ENCODE measurements around the gene DGKG.

DGKG gene

DNA sequence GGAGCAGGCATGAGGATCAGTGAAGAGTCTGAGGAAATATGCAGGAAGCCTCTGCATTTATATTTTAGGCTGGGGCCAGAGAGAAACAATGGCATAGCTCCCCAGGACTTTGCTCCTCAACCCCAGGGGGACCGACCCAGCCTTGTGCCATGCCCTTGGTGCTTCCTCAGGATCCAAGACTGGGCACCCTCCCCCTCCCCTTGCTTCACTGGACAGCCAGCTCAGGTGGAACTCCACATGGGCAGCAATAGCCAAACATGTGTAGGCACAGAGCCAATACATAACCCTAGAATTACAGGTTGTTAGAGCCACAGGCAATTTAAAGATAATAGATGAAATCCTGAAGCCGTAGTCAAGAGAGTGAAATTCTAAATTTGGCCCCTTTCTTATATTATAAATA lies 180.1 kb downstream of the DGKG start:
- in situ Hi-C loops (cut with MboI; ENCODE audit: low sequenced_read_pairs, unreplicated experiment), result no loop called here
- TF ChIP-seq, protein P1, sequence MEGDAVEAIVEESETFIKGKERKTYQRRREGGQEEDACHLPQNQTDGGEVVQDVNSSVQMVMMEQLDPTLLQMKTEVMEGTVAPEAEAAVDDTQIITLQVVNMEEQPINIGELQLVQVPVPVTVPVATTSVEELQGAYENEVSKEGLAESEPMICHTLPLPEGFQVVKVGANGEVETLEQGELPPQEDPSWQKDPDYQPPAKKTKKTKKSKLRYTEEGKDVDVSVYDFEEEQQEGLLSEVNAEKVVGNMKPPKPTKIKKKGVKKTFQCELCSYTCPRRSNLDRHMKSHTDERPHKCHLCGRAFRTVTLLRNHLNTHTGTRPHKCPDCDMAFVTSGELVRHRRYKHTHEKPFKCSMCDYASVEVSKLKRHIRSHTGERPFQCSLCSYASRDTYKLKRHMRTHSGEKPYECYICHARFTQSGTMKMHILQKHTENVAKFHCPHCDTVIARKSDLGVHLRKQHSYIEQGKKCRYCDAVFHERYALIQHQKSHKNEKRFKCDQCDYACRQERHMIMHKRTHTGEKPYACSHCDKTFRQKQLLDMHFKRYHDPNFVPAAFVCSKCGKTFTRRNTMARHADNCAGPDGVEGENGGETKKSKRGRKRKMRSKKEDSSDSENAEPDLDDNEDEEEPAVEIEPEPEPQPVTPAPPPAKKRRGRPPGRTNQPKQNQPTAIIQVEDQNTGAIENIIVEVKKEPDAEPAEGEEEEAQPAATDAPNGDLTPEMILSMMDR (IDR thresholded peaks at IDR 0.05; ENCODE audit: borderline replicate concordance, control extremely low read depth, extremely low read depth, insufficient read depth, missing control alignments), result no peak
- no peak for DNase-seq (ENCODE audit: low spot score)

DNA sequence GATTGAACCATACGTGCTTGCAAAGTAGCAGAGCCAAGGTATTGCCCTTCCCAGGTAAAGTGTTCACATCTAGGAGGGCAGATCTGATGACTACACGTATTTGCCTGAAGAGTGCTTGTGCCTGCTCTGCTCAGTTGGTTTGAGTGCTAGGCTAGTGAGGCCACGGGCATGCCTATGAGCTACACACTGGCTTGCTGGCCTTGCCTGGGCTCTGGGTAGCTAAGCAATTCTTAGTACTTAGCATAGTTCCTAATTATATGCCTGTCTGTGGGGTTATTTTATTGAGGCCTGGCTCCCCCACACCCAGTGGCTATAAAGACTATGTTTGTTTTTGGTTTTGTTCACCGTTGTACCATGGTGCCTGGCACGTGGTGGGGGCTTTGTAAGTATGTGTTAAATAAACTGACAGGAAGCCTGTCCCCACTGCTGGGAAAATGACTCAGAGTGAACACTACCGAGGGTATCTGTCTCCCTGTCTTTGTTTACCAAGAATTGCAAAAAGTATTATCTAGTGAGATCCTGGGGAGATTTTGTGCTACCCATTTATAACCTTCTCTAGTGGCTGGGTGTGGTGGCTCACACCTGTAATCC lies 181.0 kb downstream of the DGKG start:
- TF ChIP-seq, protein P1 (IDR thresholded peaks at IDR 0.05; ENCODE audit: borderline replicate concordance, control extremely low read depth, extremely low read depth, insufficient read depth, missing control alignments), result no peak
- in situ Hi-C loops (cut with MboI; ENCODE audit: low sequenced_read_pairs, unreplicated experiment), result no loop called here
- no peak for DNase-seq (ENCODE audit: low spot score)

DNA sequence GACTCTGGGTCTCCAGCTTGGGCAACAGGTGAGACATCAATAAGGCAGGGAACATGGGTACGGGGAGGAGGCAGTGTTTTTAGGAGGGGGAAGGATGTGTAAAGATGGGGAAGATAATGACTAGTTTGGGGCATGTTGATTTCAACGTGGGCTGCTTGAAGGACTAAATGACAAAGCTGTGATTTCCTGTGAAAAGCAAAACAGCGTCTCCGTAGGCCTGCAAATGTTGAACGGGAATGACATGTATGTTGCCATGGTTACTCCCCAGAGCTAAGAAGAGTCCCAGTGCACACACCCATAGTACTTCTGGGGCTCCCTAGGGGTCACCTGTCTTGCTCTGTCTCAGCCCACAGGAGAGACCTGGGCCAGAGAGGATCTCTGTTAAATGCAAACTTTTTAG lies 181.9 kb downstream of the DGKG start:
- TF ChIP-seq, protein P1 (IDR thresholded peaks at IDR 0.05; ENCODE audit: borderline replicate concordance, control extremely low read depth, extremely low read depth, insufficient read depth, missing control alignments), result no peak
- DNase-seq (ENCODE audit: low spot score), result no peak
- in situ Hi-C loops (cut with MboI; ENCODE audit: low sequenced_read_pairs, unreplicated experiment), result no loop called here

DNA sequence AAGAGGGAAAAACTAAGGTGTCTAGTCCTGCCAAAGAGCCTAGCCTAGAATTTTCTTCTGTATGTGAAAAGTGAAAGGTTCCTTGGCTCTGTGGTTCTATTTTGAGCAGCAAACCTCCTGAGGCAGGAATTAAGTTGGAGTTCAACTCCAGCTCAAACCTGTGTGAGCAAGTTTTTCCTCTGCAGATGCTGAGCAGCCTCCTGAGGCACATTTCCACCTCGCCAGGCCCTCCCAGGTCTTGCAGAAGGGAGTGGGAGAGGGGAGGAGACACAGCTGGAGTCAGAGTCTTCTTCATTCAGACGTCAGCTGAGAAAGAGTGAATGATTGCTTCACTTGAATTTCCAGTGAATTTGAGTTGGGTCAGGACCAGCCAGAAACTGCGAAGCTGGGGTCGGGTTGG lies 183.6 kb downstream of the DGKG start:
- in situ Hi-C loops (cut with MboI; ENCODE audit: low sequenced_read_pairs, unreplicated experiment), result no loop called here
- TF ChIP-seq, protein P1 (IDR thresholded peaks at IDR 0.05; ENCODE audit: borderline replicate concordance, control extremely low read depth, extremely low read depth, insufficient read depth, missing control alignments), result no peak
- no peak for DNase-seq (ENCODE audit: low spot score)

DNA sequence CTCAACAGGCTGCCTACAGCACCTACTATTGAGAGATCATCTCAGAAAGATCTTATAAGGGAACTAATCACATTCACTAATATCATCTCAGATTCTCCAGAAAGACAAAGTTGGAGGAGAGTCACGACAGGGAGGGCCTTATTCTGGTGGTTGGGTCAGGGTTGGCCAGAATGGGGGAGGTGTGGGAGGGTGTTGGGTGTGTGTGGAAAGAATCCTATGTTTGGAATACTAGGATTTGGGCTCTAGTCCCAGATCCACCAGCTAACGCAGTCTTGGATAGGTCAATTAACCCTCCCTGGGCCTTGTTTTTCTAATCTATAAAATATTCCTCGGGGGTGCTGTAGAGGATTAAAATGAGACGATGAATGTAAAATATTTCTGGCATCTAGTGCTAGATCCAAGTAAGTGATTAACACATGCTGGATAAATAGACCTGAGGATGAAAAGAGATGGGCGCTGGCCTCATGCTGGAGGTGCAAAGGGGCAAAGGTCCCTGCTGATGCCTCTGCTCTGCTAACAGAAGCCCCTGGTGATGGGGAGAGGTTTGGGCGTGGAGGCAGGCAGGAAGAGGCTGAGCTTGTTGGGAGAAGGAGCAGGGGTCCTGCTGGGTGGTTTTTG lies 185.6 kb downstream of the DGKG start:
- in situ Hi-C loops (cut with MboI; ENCODE audit: low sequenced_read_pairs, unreplicated experiment), result no loop called here
- TF ChIP-seq, protein P1 (IDR thresholded peaks at IDR 0.05; ENCODE audit: borderline replicate concordance, control extremely low read depth, extremely low read depth, insufficient read depth, missing control alignments), result no peak
- no peak for DNase-seq (ENCODE audit: low spot score)

DNA sequence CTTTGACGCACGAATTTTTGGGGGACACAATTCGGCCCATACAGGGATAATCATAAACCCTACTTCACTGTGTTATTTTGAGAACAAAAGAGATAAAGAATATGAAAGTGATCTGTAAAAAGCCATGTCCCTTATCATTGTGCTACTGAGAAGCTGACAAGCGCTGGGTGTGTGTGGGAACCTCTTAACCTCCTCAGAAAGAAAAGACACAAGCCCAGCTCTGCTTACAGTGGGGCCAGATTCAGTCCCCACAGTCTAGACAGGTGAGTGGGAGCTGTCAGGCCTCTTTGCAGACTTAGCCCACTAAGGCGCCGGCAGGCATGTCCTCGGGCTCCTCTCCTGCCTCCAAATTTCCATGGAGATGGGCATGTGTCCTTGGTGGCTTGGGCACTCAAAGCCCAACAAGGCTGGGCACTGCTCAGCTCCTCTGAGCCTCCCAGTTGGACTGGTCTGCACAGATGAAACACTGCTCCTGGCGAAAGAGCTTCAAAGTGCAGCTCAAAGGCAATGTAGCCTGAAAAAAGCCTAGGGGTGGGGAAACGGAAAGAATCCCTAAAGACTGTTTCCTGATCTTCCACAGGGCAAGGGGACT lies 188.7 kb downstream of the DGKG start:
- no peak for DNase-seq (ENCODE audit: low spot score)
- in situ Hi-C loops (cut with MboI; ENCODE audit: low sequenced_read_pairs, unreplicated experiment), result no loop called here
- TF ChIP-seq, protein P1 (IDR thresholded peaks at IDR 0.05; ENCODE audit: borderline replicate concordance, control extremely low read depth, extremely low read depth, insufficient read depth, missing control alignments), result no peak

All from GM13976 (cell line).